Neural crest cell (in vitro differentiated cells): ENCODE measurements around the gene RASD1. TPM values are rescaled to one million over a fixed set of nuclear protein-coding genes. Genes with fewer than 3 reads are reported as not detected.
"Not testable (repeated sequence)": the region's sequence is repeated elsewhere in the genome, so short reads cannot be mapped to it uniquely, and the experiment has no call there.

Experiments
- DNase-seq: peaks from one replicate; pipeline ENCODE4 v3.0.0; 2021; ENCODE audit warnings: low read depth, mixed read lengths, low spot score
- H3K27ac Mint-ChIP-seq: one replicate; pipeline ENCODE4 v1.8.0; 2021; ENCODE audit warnings: mild to moderate bottlenecking, mixed read lengths; ENCODE audit not compliant: unreplicated experiment
- H3K27me3 Mint-ChIP-seq: 2 replicates; pipeline ENCODE4 v1.8.0; 2021; ENCODE audit warnings: low read depth, mild to moderate bottlenecking, mixed read lengths
- H3K36me3 Mint-ChIP-seq: 2 replicates; pipeline ENCODE4 v1.8.0; 2021; ENCODE audit warnings: low read depth, mild to moderate bottlenecking, mixed read lengths
- H3K4me1 Mint-ChIP-seq: 2 replicates; pipeline ENCODE4 v1.8.0; 2021; ENCODE audit warnings: mixed read lengths
- H3K4me3 Mint-ChIP-seq: one replicate; pipeline ENCODE4 v1.8.0; 2021; ENCODE audit warnings: mild to moderate bottlenecking, mixed read lengths
- H3K9me3 Mint-ChIP-seq: 2 replicates; pipeline ENCODE4 v1.8.0; 2021; ENCODE audit warnings: mixed read lengths
- total RNA-seq: library from RNA; stranded (reverse); gene quantifications from 2 replicates; pipeline ENCODE4 v1.2.1, GENCODE V29; 2021
- TF ChIP-seq, protein P1 (sequence below): fragments of 200-600 bp; sonication (generic); conservative IDR thresholded peaks from 2 replicates; pipeline ENCODE4 v1.5.0; 2021; ENCODE audit warnings: antibody characterized with exemption, mild to moderate bottlenecking

RASD1 gene
- total RNA-seq, 1 donor from 2014 or later: 8.0 TPM

DNA sequence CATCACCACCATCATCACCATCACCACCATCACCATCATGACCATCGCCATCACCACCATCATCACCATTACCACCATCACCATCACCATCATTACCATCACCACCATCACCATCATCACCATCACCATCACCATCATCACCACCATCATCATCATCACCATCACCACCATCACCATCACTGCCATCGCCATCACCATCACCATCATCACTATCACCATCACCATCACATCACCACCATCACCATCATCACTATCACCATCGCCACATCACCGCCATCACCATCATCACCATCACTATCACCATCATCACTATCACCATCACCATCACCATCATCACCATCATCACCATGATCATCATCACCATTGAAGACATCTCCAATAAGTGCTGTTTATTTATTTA, 36.2 kb downstream of the RASD1 start:
- TF ChIP-seq, protein P1, sequence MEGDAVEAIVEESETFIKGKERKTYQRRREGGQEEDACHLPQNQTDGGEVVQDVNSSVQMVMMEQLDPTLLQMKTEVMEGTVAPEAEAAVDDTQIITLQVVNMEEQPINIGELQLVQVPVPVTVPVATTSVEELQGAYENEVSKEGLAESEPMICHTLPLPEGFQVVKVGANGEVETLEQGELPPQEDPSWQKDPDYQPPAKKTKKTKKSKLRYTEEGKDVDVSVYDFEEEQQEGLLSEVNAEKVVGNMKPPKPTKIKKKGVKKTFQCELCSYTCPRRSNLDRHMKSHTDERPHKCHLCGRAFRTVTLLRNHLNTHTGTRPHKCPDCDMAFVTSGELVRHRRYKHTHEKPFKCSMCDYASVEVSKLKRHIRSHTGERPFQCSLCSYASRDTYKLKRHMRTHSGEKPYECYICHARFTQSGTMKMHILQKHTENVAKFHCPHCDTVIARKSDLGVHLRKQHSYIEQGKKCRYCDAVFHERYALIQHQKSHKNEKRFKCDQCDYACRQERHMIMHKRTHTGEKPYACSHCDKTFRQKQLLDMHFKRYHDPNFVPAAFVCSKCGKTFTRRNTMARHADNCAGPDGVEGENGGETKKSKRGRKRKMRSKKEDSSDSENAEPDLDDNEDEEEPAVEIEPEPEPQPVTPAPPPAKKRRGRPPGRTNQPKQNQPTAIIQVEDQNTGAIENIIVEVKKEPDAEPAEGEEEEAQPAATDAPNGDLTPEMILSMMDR: no peak
- H3K27ac Mint-ChIP-seq: no peak overlapping the region

GRCh38 chr17:17457680-17458079, 38.5 kb downstream of the RASD1 start:
- TF ChIP-seq, protein P1: no peak
- Mint-ChIP-seq H3K4me3 (no peak overlapping the region), H3K36me3 (peaks cover 4% of the 10 kb centered on the region), H3K4me1 (no peaks in the 10 kb centered on the region), H3K27me3 (peaks cover 17% of the 10 kb centered on the region), H3K27ac (no peak overlapping the region), H3K9me3 (peaks cover 8% of the 10 kb centered on the region)
- DNase-seq: no peak

More for the DNA sequence above, 36.2 kb downstream of the RASD1 start:
- Mint-ChIP-seq H3K4me3 (no peak overlapping the region), H3K4me1 (no peaks in the 10 kb centered on the region), H3K27me3 (peaks cover 34% of the 10 kb centered on the region), H3K9me3 (peaks cover 8% of the 10 kb centered on the region), H3K36me3 (peaks cover 4% of the 10 kb centered on the region)
- no peak for DNase-seq

DNA sequence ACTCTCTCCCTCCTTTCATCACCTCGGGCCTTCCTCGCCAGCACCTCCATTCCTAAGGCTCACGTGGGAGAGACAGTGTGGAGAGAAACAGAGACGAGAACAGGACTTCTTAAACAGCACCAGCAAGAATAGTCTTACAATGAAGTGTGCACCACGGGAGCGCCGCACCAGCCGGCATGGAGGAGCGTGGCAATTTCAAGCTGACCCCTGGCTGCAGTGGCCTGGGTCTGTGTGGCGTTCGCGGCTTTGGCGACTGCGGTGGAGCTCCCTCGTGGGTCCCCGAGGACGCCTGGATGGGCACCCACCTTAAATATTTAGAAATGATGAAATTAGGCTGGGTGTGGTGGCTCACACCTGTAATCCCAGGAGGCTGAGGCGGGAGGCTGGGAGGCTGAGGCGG, 39.9 kb downstream of the RASD1 start:
- H3K9me3 Mint-ChIP-seq: peaks cover 8% of the 10 kb centered on the region
- no peak overlapping the region for H3K27ac Mint-ChIP-seq
- no peak overlapping the region for H3K4me3 Mint-ChIP-seq
- H3K36me3 Mint-ChIP-seq: peaks cover 4% of the 10 kb centered on the region
- H3K4me1 Mint-ChIP-seq: no peaks in the 10 kb centered on the region
- H3K27me3 Mint-ChIP-seq: peaks cover 17% of the 10 kb centered on the region
- TF ChIP-seq, protein P1: no peak
- no peak for DNase-seq

DNA sequence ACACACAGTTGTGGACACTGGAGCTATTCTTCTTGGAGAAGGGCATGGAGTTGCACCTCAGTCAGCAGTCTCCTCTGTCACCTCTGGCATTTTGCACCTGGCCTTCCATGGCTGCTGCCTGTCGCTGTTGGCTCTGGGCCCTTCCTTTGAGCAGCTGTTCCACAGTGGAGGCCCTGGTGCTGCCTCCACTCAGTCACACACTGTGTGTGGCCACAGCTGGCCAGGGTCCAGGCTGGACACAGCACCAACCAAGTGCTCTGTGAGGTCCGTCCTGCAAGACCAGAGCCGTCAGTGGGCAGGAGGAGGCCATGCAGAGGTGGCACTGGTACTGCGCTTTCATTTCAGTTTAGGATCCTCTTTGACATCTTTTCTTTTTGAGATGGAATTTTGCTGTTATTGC, 41.0 kb downstream of the RASD1 start:
- no peak for DNase-seq
- Mint-ChIP-seq H3K4me3 (no peak overlapping the region), H3K27me3 (peaks cover 12% of the 10 kb centered on the region), H3K9me3 (peaks cover 4% of the 10 kb centered on the region), H3K27ac (no peak overlapping the region), H3K4me1 (no peaks in the 10 kb centered on the region), H3K36me3 (peaks cover 3% of the 10 kb centered on the region)
- TF ChIP-seq, protein P1: no peak

DNA sequence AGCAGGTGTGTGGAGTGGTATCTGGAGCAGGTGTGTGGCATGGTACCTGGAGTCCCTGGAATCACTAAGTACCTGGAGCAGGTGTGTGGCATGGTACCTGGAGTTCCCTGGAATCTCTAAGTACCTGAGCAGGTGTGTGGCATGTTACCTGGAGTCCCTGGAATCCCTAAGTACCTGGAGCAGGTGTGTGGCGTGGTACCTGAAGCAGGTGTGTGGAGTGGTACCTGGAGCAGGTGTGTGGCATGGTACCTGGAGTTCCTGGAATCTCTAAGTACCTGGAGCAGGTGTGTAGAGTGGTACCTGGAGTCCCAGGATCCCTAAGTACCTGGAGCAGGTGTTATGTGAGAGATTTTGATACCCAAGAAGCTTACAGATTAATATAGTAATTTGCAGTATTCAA, 41.5 kb downstream of the RASD1 start:
- not testable (repeated sequence) for H3K36me3 Mint-ChIP-seq, H3K4me1 Mint-ChIP-seq, H3K27me3 Mint-ChIP-seq, DNase-seq, H3K9me3 Mint-ChIP-seq, H3K27ac Mint-ChIP-seq, H3K4me3 Mint-ChIP-seq

DNA sequence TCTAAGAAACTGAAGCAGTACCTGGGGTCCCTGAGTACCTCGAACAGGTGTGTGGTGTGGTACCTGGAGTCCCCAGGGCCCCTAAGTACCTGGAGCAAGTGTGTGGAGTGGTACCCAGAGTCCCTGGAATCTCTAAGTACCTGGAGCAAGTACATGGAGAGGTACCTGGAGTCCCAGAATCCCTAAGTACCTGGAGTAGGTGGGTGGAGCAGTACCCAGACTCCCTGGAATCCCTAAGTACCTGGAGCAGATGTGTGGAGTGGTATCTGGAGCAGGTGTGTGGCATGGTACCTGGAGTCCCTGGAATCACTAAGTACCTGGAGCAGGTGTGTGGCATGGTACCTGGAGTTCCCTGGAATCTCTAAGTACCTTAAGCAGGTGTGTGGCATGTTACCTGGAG, 41.9 kb downstream of the RASD1 start:
- DNase-seq: no peak
- Mint-ChIP-seq H3K4me3 (no peak overlapping the region), H3K27me3 (peaks cover 10% of the 10 kb centered on the region), H3K9me3 (no peaks in the 10 kb centered on the region), H3K4me1 (no peaks in the 10 kb centered on the region), H3K36me3 (no peaks in the 10 kb centered on the region), H3K27ac (no peak overlapping the region)
- TF ChIP-seq, protein P1: no peak
